Nucleus accumbens (tissue), 56 donors: ENCODE data around the gene SPAG6.
"Not testable (repeated sequence)": the region's sequence is repeated elsewhere in the genome, so short reads cannot be mapped to it uniquely, and the experiment has no call there.

Experiments used
- DNase-seq, 56 donors: peaks; one replicate each; lab custom pipeline; 2025; lab: John Stamatoyannopoulos, UW

The SPAG6 gene

DNA sequence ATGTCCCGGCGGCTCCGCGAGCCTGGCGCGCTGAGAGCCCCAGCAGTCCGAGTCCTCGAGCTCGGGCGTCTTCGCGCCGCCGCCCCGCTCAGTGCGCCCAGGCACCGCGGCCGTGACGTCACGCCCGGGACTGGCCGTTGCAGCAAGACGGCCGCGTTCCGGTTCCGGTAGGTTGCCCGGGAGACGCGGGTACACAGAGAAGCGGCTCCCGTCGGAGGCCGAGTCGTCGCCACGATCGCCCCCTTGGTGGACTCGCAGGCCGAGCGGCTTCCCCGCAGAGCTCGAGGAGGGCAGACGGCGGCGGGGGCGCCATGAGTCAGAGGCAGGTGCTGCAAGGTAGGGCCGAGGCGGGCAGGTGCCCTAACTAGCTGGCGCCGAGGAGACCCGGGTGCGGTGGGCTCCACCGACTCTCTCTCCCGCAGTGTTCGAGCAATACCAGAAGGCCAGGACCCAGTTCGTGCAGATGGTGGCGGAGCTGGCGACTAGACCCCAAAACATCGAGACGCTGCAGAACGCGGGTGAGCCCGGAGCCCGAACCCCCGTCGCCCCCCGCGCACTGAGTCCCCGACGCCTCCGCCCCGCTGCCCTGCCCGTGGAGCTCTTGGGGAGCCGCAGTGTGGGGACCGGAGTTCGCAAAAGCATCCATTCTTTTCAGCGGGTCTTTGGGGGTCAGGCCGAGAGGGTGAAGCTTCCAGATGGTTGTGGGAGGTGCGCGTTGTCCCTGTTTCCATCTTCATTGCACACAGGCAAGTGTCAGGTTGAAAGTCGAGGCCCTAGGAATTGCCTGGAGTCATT is at the start of gene SPAG6:
Gene SPAG6, plus strand, starts transcription at position 196 of the 795 bp plus-strand sequence. Its CDS starts 116 bp downstream, at position 312.
- peak in 28 of 56 donors; percentile 1 to 75 (median 26) for DNase-seq

DNA sequence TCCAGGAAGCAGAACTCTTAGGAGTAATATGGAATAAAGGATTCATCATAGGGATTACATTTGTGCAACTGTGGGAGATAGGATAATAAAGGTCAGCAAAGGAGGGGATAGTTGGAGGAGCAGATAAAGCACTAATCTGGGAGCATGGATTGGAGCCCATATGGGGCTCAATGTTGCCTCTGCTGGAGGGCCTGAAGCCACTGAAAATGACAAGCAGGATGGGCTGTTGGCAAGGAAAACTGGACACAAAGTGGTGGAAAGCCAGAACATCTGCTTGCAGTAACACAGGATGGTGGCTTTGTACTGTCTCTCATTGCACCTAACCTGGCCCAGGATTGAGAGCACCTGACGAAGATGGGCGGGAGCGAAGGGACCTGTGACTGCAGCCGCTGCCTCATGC is 44.1 kb upstream of the SPAG6 start:
- DNase-seq, result no peak

DNA sequence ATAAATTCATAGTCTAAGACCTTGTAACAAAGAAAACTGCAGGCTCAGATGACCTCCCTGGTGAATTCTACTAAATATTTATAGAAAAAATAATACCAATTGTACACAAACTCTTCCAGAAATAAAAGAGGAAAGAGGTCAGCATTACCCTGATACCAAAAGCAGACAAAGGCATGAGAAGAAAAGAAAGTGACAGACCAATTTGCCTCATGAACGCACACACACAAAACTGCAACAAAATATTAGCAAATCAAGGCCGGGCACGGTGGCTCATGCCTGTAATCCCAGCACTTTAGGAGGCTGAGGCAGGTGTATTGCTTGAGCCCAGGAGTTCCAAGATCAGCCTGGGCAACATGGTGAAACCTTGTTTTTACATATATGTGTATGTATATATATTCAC is 41.8 kb upstream of the SPAG6 start:
- no peak for DNase-seq

DNA sequence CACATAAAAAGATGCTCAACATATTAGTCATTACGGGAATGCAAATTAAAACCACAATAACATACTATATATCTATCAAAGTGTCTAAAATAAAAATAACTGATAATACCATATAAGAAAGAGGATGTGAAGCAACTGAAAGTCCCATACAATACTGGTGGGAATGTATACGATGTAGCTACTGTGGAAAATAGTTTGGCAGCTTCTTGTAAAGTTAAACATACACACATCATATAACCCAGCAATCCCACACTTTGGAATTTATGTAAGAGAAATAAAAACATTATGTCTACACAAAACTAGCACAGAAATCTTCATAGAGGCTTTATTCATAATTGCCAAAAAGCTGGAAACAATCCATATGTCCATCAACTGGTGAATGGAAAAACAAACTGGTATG is 39.6 kb upstream of the SPAG6 start:
- DNase-seq, result no peak

DNA sequence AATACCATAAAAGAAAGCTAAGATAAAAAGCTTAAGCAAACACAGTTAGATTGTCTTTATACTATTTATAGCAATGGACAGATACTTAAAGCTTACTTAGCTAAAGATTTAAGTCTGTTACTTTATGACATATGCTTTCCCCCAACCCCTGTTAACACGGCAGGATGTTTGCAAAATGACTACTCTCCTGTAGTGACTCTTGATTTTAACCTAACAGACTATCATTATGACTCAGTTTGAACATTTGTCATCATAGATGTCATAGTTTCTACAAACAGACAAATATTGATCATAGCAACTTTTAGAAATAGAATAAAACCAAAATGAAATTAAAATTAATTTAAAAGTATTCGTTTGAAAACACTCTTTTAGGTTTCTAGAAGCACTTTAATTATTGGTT is 36.9 kb upstream of the SPAG6 start:
- no peak for DNase-seq

- no peak for DNase-seq
Measured at GRCh38 chr10:22309180-22310000, 35.9 kb upstream of the SPAG6 start.

- DNase-seq, result not testable (repeated sequence)
Measured at GRCh38 chr10:22310012-22310411, 35.3 kb upstream of the SPAG6 start.

GRCh38 chr10:22310928-22311327 is 34.4 kb upstream of the SPAG6 start:
- DNase-seq, result no peak

- DNase-seq, result no peak
Measured at GRCh38 chr10:22314852-22315251, 30.4 kb upstream of the SPAG6 start.

GRCh38 chr10:22315455-22316285 is 29.6 kb upstream of the SPAG6 start:
- peak in 3 of 56 donors; percentile 62 to 66 (median 64) for DNase-seq

DNA sequence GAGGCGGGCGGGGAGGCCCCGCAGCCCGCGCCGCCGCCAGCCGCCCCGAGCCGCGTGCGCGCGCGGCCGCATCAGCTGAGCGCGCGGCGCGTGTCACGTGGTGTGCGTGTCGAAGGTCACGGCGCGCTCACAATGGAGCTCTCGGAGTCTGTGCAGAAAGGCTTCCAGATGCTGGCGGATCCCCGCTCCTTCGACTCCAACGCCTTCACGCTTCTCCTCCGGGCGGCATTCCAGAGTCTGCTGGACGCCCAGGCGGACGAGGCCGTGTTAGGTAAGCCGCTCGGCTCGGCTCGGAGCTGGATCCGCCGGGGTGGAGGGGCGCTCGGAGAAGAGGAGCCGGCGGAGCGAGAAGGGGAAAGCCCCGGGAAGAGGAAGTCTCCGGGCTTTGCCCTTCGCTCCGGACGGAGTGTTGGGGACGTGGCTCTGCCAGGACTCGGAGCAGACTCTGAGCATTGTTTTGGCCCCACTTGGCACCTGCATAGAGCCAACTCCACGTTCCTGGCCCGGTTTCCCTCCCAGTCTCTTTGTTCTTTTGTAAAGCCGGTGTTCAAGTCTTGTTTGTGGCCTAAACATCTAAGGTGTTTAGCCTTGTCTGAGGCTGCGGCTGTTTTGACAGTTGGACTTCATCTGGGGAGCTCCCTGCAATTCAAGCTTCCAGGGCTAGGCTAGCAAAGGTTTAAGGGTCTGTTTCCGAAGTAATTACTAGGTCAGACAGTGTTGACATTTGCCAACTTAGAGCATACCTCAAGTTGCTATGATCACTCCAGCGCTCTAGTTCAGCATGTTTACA is 28.8 kb upstream of the SPAG6 start, which contains the start of gene COMMD3:
Gene COMMD3, plus strand, starts transcription at position 103 of the 790 bp plus-strand sequence. Its CDS starts 30 bp downstream, at position 133.
- DNase-seq, result peak in 55 of 56 donors; percentile 26 to 92 (median 83)

DNA sequence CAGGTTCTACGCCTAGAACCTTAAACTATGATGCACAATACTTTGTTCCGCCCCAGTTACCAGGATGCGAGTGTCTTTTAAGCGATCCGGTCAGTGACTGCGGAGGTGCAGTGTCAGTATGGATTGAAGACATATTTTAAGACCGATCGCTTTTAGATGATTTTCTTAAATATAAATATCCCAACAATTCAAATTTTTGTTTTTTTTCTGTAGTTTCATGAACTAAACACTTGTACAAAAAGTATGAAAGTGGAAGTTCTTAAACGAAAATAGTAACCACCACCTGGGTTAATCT is 28.3 kb upstream of the SPAG6 start:
- DNase-seq, result no peak

DNA sequence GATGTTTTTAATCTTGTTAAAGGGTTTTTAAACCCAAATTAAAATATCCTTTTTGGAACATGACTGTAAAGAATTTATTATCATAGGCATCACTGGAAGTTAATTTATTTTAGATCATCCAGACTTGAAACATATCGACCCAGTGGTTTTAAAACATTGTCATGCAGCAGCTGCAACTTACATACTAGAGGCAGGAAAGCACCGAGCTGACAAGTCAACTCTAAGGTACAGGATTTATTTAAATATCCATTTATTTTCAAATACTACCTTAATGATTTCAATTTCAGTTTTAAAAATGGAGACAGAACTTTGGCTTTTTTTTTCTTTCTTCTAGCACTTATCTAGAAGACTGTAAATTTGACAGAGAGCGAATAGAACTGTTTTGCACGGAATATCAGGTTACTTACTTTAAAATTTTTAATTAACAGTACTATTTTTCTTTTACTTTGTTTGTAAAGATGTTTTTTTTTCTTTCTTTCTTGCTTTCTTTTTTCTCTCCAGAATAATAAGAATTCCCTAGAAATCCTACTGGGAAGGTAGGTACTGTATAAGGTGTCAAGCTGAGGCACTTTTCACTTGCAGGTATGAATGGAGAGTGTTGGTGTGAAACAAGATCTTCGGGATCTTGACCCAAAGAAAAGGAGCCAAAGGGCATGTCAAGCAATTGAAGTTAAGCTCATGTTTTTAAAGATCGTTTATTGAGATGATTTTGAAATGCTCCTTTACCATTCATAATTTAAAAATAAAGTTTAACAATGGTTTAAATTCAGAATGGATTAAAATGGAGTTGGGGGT is 27.3 kb upstream of the SPAG6 start:
- no peak for DNase-seq

GRCh38 chr10:22318772-22319171 is 26.5 kb upstream of the SPAG6 start:
- no peak for DNase-seq

- no peak for DNase-seq
Measured at GRCh38 chr10:22319547-22319979, 25.7 kb upstream of the SPAG6 start.

GRCh38 chr10:22319980-22320558 is 25.2 kb upstream of the SPAG6 start:
- DNase-seq, result peak in 2 of 56 donors; percentile 0 to 53

DNA sequence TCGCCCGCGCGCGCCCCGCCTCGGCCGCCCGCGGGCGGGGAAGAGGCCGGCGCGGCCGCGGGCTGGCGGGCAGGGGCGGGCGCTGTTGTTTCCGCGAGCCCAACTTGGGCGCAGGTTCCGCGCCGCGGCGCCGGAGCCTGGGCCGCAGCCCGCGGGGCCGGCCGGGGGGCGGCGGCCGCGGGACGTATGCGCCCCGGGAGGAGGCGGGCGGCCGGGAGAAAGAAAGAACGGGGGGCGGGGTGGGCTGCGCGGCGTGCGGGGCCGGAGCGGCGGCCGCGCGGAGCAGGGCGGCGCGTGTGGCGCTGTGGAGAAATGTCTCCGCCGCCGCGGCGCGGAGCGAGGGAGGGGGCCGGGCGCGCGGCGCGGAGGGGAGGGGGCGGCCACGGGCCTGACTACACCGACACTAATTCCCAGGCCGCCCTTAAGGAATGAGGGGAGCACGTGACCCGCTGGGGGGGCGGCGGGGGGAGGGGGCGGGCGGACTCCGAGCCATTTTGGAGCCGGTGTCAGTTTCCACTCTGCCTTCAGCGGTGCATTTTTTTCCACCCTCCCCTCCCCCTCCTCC is 24.6 kb upstream of the SPAG6 start, which contains the start of gene BMI1:
Gene BMI1, plus strand, starts transcription at position 509 of the 565 bp plus-strand sequence. CDS start 5,351 bp downstream, outside the sequence.
- DNase-seq, result peak in 52 of 56 donors; percentile 44 to 90 (median 80)
